Renal pelvis (tissue), 12 donors: ENCODE measurements around the gene C6orf47. TPM values are rescaled to one million over a fixed set of nuclear protein-coding genes. Genes with fewer than 3 reads are reported as not detected.
"Not testable (repeated sequence)": the region's sequence is repeated elsewhere in the genome, so short reads cannot be mapped to it uniquely, and the experiment has no call there.

Experiments used
- DNase-seq: peaks from one replicate; pipeline ENCODE4 v3.0.0-alpha.2; 2013
- long read RNA-seq, 16 experiments: transcript quantifications; one replicate each; lab custom pipeline, GENCODE V29; 2026
- polyA plus RNA-seq, 3 donors: library from polyadenylated mRNA; unstranded; fragments of 120-200 nt; gene quantifications; one replicate each; pipeline ENCODE4 v1.2.1, GENCODE V29; 2013; ENCODE audit not compliant: insufficient read length in 3 of 3

The C6orf47 gene
- 10 to 100 TPM; 19.6 to 24.4 (median 20.5) TPM for polyA plus RNA-seq
- long read RNA-seq, donor 1, transcript C6orf47-202 (1 exons, 2,475 nt) = major isoform, 28 of 28 reads
- long read RNA-seq, donor 1, partial matches to known transcripts = 0 of 28 reads
- long read RNA-seq, donor 1, other reads (novel, unspliced or antisense) = 0 of 28 reads
- long read RNA-seq, donor 2, transcript C6orf47-202 (1 exons, 2,475 nt) = major isoform, 40 of 40 reads
- long read RNA-seq, donor 2, partial matches to known transcripts = 0 of 40 reads
- long read RNA-seq, donor 2, other reads (novel, unspliced or antisense) = 0 of 40 reads
- long read RNA-seq, donor 3, transcript C6orf47-202 (1 exons, 2,475 nt) = major isoform, 32 of 32 reads
- long read RNA-seq, donor 3, partial matches to known transcripts = 0 of 32 reads
- long read RNA-seq, donor 3, other reads (novel, unspliced or antisense) = 0 of 32 reads
- long read RNA-seq, donor 4, transcript C6orf47-202 (1 exons, 2,475 nt) = major isoform, 33 of 33 reads
- long read RNA-seq, donor 4, partial matches to known transcripts = 0 of 33 reads
- long read RNA-seq, donor 4, other reads (novel, unspliced or antisense) = 0 of 33 reads
- long read RNA-seq, donor 5, transcript C6orf47-202 (1 exons, 2,475 nt) = major isoform, 17 of 17 reads
- long read RNA-seq, donor 5, partial matches to known transcripts = 0 of 17 reads
- long read RNA-seq, donor 5, other reads (novel, unspliced or antisense) = 0 of 17 reads
- long read RNA-seq, donor 6, transcript C6orf47-202 (1 exons, 2,475 nt) = major isoform, 19 of 19 reads
- long read RNA-seq, donor 6, partial matches to known transcripts = 0 of 19 reads
- long read RNA-seq, donor 6, other reads (novel, unspliced or antisense) = 0 of 19 reads
- long read RNA-seq, donor 7, transcript C6orf47-202 (1 exons, 2,475 nt) = major isoform, 39 of 39 reads
- long read RNA-seq, donor 7, partial matches to known transcripts = 0 of 39 reads
- long read RNA-seq, donor 7, other reads (novel, unspliced or antisense) = 0 of 39 reads
- long read RNA-seq, donor 8, transcript C6orf47-202 (1 exons, 2,475 nt) = major isoform, 12 of 12 reads
- long read RNA-seq, donor 8, partial matches to known transcripts = 0 of 12 reads
- long read RNA-seq, donor 8, other reads (novel, unspliced or antisense) = 0 of 12 reads
- long read RNA-seq, donor 9, transcript C6orf47-202 (1 exons, 2,475 nt) = major isoform, 28 of 28 reads
- long read RNA-seq, donor 9, partial matches to known transcripts = 0 of 28 reads
- long read RNA-seq, donor 9, other reads (novel, unspliced or antisense) = 0 of 28 reads
- long read RNA-seq, donor 10, transcript C6orf47-202 (1 exons, 2,475 nt) = major isoform, 27 of 27 reads
- long read RNA-seq, donor 10, partial matches to known transcripts = 0 of 27 reads
- long read RNA-seq, donor 10, other reads (novel, unspliced or antisense) = 0 of 27 reads
- long read RNA-seq, donor 11, transcript C6orf47-202 (1 exons, 2,475 nt) = major isoform, 14 of 14 reads
- long read RNA-seq, donor 11, partial matches to known transcripts = 0 of 14 reads
- long read RNA-seq, donor 11, other reads (novel, unspliced or antisense) = 0 of 14 reads
- long read RNA-seq, donor 12, transcript C6orf47-202 (1 exons, 2,475 nt) = major isoform, 33 of 33 reads
- long read RNA-seq, donor 12, partial matches to known transcripts = 0 of 33 reads
- long read RNA-seq, donor 12, other reads (novel, unspliced or antisense) = 0 of 33 reads
- long read RNA-seq, donor 13, transcript C6orf47-202 (1 exons, 2,475 nt) = major isoform, 24 of 24 reads
- long read RNA-seq, donor 13, partial matches to known transcripts = 0 of 24 reads
- long read RNA-seq, donor 13, other reads (novel, unspliced or antisense) = 0 of 24 reads
- long read RNA-seq, donor 14, transcript C6orf47-202 (1 exons, 2,475 nt) = major isoform, 51 of 51 reads
- long read RNA-seq, donor 14, partial matches to known transcripts = 0 of 51 reads
- long read RNA-seq, donor 14, other reads (novel, unspliced or antisense) = 0 of 51 reads
- long read RNA-seq, donor 15, transcript C6orf47-202 (1 exons, 2,475 nt) = major isoform, 41 of 41 reads
- long read RNA-seq, donor 15, partial matches to known transcripts = 0 of 41 reads
- long read RNA-seq, donor 15, other reads (novel, unspliced or antisense) = 0 of 41 reads
- long read RNA-seq, donor 16, transcript C6orf47-202 (1 exons, 2,475 nt) = major isoform, 29 of 29 reads
- long read RNA-seq, donor 16, partial matches to known transcripts = 0 of 29 reads
- long read RNA-seq, donor 16, other reads (novel, unspliced or antisense) = 0 of 29 reads

- DNase-seq = peak; percentile 88
These were observed at the start of gene C6orf47 for GRCh38 chr6:31660381-31661261. Gene C6orf47, minus strand, starts transcription at chr6:31660778. Its CDS starts 831 bp downstream, at chr6:31659947.

- DNase-seq = not testable (repeated sequence)
These were observed 48.6 kb upstream of the C6orf47 start for GRCh38 chr6:31709157-31709556.

DNA sequence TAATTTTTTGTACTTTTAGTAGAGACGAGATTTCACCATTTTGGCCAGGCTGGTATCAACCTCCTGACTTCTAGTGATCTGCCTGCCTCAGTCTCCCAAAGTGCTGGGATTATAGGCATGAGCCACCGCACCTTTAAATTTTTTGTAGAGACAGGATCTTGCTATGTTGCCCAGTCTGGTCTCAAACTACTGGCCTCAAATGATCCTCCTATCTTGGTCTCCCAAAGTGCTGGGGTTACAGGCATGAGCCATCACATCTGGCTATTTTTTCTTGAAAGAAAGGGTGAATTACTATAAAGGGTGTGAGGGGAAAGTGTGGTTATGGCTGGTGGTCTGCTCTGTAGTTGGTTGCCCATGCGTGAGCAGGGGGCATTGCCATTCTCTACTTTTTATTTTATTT lies 47.6 kb upstream of the C6orf47 start:
- DNase-seq = no peak

DNA sequence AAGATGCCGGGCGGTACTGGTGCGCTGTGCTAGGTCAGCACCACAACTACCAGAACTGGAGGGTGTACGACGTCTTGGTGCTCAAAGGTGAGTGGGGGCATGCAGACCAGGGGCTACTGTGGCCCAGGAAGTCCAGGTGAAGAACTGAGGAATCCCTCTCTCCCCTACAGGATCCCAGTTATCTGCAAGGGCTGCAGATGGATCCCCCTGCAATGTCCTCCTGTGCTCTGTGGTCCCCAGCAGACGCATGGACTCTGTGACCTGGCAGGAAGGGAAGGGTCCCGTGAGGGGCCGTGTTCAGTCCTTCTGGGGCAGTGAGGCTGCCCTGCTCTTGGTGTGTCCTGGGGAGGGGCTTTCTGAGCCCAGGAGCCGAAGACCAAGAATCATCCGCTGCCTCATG lies 47.1 kb upstream of the C6orf47 start:
- DNase-seq = no peak

DNA sequence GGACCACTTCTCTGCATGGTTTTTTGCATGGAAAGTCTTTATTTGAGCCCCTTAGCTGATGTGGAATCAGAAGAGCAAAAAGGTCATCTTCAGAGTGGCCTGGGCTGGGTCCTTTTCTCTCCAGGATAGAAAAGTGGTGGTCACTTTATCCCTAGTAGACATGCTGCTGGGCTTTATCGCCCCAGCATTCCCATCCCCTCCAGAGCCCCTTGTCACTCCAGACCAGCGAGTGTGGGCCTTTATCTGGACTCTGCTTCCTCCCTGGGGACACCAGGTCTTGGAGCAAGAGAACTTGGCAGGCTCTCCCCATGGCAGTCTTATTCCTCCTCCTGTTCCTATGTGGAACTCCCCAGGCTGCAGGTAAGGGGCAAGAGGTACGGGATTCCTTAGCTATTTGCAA lies 46.0 kb upstream of the C6orf47 start, which contains the start of gene LY6G6F:
Gene LY6G6F (plus strand): TSS at position 268 of the 400 bp plus-strand sequence. CDS start 41 bp downstream, at position 309.
- no peak for DNase-seq

DNA sequence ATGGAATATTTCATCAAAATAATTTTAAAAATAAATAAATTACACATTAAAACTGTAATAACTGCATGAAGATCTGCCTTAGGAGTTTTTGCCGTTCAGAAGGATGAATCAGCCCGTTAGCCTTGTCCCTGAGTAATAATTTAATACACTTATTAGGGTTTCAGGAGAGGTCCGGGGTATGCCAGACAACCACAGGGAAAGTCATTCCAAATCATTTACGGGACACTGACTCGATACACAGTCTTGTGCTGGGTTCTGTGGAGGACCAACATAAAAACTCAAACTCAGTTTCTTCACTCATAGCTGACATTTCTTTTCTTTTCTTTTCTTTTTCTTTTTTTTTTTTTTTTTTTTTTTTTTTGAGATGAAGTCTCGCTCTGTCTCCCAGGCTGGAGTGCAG lies 45.4 kb upstream of the C6orf47 start:
- DNase-seq = no peak

- DNase-seq = peak; percentile 99
These were observed 42.5 kb upstream of the C6orf47 start, which contains the start of gene ABHD16A for GRCh38 chr6:31702819-31703716. Gene ABHD16A, minus strand, starts transcription at chr6:31703324. Its CDS starts 43 bp downstream, at chr6:31703281.

DNA sequence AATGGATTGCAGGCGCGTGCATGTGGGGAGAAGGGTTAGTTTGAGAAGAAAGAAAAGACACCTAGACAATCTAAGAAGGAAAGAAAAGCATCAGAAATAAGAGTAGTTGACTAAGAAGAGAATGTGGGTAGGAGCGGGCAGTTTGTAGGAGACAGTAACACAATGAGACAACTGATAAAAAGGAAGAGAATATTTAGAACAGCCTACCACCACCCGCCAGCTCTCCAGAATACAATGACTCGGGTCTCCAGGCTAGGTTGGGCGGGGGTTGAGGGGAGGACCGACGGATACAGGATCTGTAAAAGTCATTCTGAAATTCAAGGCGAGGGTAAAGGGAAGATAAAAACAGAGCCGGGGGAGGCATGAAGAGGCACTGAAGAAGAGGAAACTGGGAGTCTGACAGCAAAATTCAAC lies 41.8 kb upstream of the C6orf47 start:
- no peak for DNase-seq

DNA sequence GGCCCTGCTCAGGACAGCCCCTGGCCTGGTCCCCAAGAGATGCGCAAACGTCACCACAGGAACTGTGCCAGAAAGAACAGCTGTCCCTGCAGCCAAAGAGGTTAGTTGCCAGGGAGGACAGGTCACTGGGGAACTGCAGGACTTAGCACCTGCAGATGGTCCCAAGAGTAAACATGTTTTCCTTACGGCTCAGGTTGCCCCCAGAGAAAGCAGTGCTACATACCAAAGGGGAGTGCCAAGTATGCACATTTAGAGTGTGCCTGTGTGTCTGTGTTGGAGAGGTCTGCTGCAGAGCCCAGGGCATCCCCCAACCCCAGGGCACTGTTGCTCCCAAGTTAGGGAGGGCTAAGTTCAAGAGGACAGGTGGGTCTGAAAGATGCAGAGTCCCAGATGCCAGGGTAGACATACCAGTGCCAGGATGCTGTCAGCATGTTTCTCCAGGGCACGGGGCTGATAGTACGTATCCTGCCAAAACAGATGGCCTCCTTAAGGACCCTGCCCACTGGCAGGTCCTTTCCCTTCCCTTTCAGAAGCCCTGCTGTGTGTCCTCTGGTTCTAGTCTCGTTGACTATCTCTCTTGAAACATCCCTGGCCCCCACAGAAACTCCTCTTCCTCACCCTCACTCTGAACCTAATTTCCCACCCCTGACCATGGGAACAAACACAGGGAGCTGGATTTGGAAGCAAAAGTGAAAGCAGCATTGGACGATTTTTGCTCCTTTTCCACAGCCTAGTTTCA lies 41.3 kb upstream of the C6orf47 start:
- no peak for DNase-seq

DNA sequence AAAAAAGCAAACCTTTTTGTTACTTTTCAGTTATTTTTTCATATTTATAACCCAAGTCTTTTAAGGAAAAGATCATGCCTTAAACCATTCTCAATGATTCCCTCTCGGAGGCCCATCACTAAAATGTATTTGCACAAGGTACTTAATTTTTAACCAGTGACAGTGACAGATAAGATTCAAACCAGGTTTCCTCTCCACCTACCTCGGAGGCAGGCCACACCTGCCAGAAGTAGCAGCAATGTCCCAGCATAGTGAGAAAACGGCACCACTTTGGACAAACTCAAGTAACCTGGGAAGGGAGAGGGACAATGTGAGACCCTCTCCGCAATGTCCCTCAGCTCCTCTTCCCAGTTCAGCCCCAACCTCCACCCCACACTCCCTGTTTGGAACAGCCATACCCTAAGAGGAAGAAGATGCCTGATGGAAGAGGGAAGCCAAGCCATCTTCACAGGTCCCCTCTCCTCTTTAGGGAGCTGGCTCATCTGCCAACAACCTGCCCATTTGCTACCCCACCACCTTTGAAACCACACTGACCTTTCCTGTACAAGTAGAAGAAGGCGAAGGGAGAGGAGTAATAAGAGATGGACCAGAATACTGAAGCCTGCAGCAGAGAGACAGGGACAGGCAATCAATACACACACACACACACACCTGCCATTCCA lies 40.3 kb upstream of the C6orf47 start:
- DNase-seq = no peak

DNA sequence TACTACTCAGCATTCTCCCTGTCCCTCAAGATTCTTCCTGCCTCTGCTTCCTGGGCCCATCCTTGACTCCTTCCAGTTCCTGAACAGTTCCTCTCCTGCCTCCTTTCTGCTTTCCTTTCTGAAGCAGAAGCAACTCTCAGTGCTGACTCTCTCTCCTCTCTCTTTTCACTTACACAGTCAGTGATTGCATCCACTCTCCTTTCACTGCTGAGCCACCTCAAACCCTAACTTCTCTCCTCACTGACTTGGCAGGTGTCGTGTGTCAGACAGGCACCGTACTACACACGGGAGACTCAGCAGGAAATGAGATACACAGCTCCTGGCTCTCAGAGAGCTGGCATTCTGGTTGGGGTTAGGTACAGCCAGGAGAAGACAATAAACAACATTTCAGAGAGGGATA lies 37.0 kb upstream of the C6orf47 start:
- DNase-seq = no peak

- DNase-seq = no peak
These were observed 33.0 kb upstream of the C6orf47 start for GRCh38 chr6:31693535-31693934.

GRCh38 chr6:31692886-31693285 lies 32.3 kb upstream of the C6orf47 start:
- no peak for DNase-seq

- DNase-seq = no peak
These were observed 31.8 kb upstream of the C6orf47 start for GRCh38 chr6:31692353-31692752.

DNA sequence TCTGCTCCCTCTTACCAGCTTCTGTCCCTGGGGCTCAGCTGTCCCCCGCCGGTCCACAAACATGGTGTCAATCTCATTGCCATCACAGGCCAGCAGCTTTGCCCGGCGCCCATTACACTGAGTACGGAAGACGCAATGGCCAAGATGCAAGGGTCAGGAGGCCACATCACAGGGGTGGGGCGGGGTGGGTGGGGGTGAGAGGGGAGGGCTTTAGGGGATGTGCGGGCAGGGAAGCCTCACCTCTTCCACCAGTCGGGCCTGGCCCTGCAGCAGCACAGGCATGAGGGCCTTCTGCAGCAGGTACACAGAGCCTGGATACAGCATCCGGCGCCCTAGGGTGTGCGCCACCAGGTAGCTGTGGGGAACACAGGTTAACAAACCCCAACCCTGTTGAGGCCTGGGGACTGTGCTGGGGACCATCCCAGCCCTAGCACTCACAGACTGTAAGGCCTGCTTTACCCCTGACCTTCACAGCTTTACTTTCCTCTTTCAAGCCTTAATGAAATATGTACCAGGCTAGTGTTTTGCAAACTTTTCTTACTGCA lies 31.1 kb upstream of the C6orf47 start:
- DNase-seq = no peak

- DNase-seq = no peak
These were observed 30.5 kb upstream of the C6orf47 start for GRCh38 chr6:31691078-31691463.
